Ishikawa (cell line): ENCODE measurements around the gene ASB16.

ENCODE experiments used
- CEBPB ChIP-seq: IDR thresholded peaks from 2 replicates; pipeline ENCODE4 v1.6.1; 2012
- CREB1 ChIP-seq: IDR thresholded peaks from 2 replicates; pipeline ENCODE4 v1.6.1; 2012; ENCODE audit warnings: low read depth
- EGR1 ChIP-seq: IDR thresholded peaks from 2 replicates; pipeline ENCODE4 v1.6.1; 2012
- EP300 ChIP-seq: IDR thresholded peaks from 2 replicates; pipeline ENCODE4 v1.6.1; 2012; ENCODE audit warnings: borderline replicate concordance
- FOXM1 ChIP-seq: IDR thresholded peaks from 2 replicates; pipeline ENCODE4 v1.6.1; 2012; ENCODE audit warnings: low read depth, borderline replicate concordance
- NFIC ChIP-seq: IDR thresholded peaks from 2 replicates; pipeline ENCODE4 v1.6.1; 2012
- RAD21 ChIP-seq: IDR thresholded peaks from 2 replicates; pipeline ENCODE4 v1.6.1; 2012; ENCODE audit warnings: low read depth
- REST ChIP-seq: IDR thresholded peaks from 2 replicates; pipeline ENCODE4 v1.6.1; 2012; ENCODE audit warnings: low read depth, mild to moderate bottlenecking
- TAF1 ChIP-seq: IDR thresholded peaks from 2 replicates; pipeline ENCODE4 v1.6.1; 2012; ENCODE audit warnings: low read depth, mild to moderate bottlenecking
- TCF12 ChIP-seq: IDR thresholded peaks from 2 replicates; pipeline ENCODE4 v1.6.1; 2012; ENCODE audit warnings: low read depth
- TEAD4 ChIP-seq: IDR thresholded peaks from 2 replicates; pipeline ENCODE4 v1.6.1; 2012
- YY1 ChIP-seq: IDR thresholded peaks from 2 replicates; pipeline ENCODE4 v1.6.1; 2012; ENCODE audit warnings: low read depth
- ZBTB7A ChIP-seq: IDR thresholded peaks from 2 replicates; pipeline ENCODE4 v1.6.1; 2012; ENCODE audit warnings: low read depth
- TF ChIP-seq, protein P1 (sequence below): IDR thresholded peaks from 2 replicates; pipeline ENCODE4 v1.6.1; 2012
- TF ChIP-seq, protein P2 (sequence below): IDR thresholded peaks from 2 replicates; pipeline ENCODE4 v1.6.1; 2012

Gene ASB16

GRCh38 chr17:44123356-44124117 lies 47.0 kb upstream of the ASB16 start, which contains the start of gene HDAC5:
TSS of gene HDAC5 (minus strand) at chr17:44123641. CDS start at chr17:44117515, 6,126 bp downstream.
- TF ChIP-seq RAD21 (peak; percentile 35; the same call in 1 of the 2 replicates), ZBTB7A (peak; percentile 51), REST (no peak), YY1 (peak; percentile 40; the same call in 1 of the 2 replicates), CREB1 (peak; percentile 60; the same call in 1 of the 2 replicates), CEBPB (peak; percentile 85), TCF12 (no peak)
- TF ChIP-seq, protein P1, sequence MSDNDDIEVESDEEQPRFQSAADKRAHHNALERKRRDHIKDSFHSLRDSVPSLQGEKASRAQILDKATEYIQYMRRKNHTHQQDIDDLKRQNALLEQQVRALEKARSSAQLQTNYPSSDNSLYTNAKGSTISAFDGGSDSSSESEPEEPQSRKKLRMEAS = peak; percentile 86
- TF ChIP-seq, protein P2, sequence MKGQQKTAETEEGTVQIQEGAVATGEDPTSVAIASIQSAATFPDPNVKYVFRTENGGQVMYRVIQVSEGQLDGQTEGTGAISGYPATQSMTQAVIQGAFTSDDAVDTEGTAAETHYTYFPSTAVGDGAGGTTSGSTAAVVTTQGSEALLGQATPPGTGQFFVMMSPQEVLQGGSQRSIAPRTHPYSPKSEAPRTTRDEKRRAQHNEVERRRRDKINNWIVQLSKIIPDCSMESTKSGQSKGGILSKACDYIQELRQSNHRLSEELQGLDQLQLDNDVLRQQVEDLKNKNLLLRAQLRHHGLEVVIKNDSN = peak; percentile 92

- no peak for TF ChIP-seq NFIC
- TF ChIP-seq EP300 = no peak
- no peak for TF ChIP-seq RAD21
- TF ChIP-seq ZBTB7A = no peak
- TF ChIP-seq TAF1 = no peak
- TF ChIP-seq CREB1 = no peak
- TF ChIP-seq TEAD4 = no peak
- no peak for TF ChIP-seq REST
- no peak for TF ChIP-seq FOXM1
- no peak for TF ChIP-seq CEBPB
These were observed 46.4 kb upstream of the ASB16 start for GRCh38 chr17:44124118-44124438.

GRCh38 chr17:44128383-44128782 lies 42.1 kb upstream of the ASB16 start:
- TF ChIP-seq REST = no peak
- no peak for TF ChIP-seq TEAD4
- no peak for TF ChIP-seq EP300
- no peak for TF ChIP-seq ZBTB7A
- TF ChIP-seq YY1 = no peak
- no peak for TF ChIP-seq EGR1
- no peak for TF ChIP-seq TAF1
- TF ChIP-seq FOXM1 = no peak
- TF ChIP-seq, protein P1 = no peak
- no peak for TF ChIP-seq CEBPB
- TF ChIP-seq RAD21 = no peak
- TF ChIP-seq, protein P2 = no peak
- no peak for TF ChIP-seq CREB1
- no peak for TF ChIP-seq TCF12
- TF ChIP-seq NFIC = no peak

- no peak for TF ChIP-seq CEBPB
- TF ChIP-seq NFIC = no peak
- TF ChIP-seq, protein P2 = no peak
- no peak for TF ChIP-seq TAF1
- TF ChIP-seq, protein P1 = no peak
- TF ChIP-seq ZBTB7A = no peak
- TF ChIP-seq RAD21 = no peak
- TF ChIP-seq EP300 = no peak
- no peak for TF ChIP-seq FOXM1
- TF ChIP-seq TCF12 = no peak
- no peak for TF ChIP-seq REST
- no peak for TF ChIP-seq YY1
- no peak for TF ChIP-seq CREB1
- no peak for TF ChIP-seq EGR1
- TF ChIP-seq TEAD4 = no peak
These were observed 39.7 kb upstream of the ASB16 start for GRCh38 chr17:44130693-44131349.
